ENCODE measurements around the gene FOXG1. TPM values are rescaled to one million over a fixed set of nuclear protein-coding genes. Genes with fewer than 3 reads are reported as not detected.

FOXG1 gene
- total RNA-seq, 1 experiment from 2014 or later: not detected

DNA sequence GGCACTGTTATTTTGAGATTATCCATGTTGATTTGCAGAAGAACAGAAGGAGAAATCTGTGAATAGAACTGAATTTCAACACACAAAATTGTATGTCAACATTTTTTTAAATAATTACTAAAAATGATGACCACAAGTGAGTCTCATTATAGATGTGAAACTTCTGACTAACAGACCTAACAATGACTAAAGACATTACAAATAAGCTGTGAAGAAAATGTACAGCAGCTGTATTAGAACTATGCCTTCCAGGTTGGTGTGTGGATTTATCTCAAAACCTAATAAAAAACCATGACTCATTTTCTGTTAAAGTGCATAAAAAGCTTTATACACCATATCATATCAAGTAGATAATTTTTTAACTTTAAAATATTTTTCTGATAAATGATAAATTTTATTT lies 22.5 kb upstream of the FOXG1 start:
- no peaks in the 10 kb centered on the region for H3K79me2 ChIP-seq (ENCODE audit: insufficient read depth, low read length)
- no peak overlapping the region for H3K4me3 ChIP-seq (replicated peaks in 1 of 2; ENCODE audit: low read depth in 1 of 2, low read length in 2 of 2)
- CTCF ChIA-PET: no interaction called here
- no peaks in the 10 kb centered on the region for H3K27me3 ChIP-seq (ENCODE audit: insufficient read depth, low read length)
- intact Hi-C loops (cut with micrococcal nuclease): no loop called here
- H3K9me3 ChIP-seq (ENCODE audit: control insufficient read depth in 1 of 2, insufficient read depth in 1 of 2, low read depth in 1 of 2, low read length in 2 of 2): peaks cover 3 to 6% of the 10 kb centered on the region in 2 experiments; a peak in 2 of 4 replicates
- H4K20me1 ChIP-seq (ENCODE audit: insufficient read depth): no peaks in the 10 kb centered on the region
- TF ChIP-seq, protein P1, sequence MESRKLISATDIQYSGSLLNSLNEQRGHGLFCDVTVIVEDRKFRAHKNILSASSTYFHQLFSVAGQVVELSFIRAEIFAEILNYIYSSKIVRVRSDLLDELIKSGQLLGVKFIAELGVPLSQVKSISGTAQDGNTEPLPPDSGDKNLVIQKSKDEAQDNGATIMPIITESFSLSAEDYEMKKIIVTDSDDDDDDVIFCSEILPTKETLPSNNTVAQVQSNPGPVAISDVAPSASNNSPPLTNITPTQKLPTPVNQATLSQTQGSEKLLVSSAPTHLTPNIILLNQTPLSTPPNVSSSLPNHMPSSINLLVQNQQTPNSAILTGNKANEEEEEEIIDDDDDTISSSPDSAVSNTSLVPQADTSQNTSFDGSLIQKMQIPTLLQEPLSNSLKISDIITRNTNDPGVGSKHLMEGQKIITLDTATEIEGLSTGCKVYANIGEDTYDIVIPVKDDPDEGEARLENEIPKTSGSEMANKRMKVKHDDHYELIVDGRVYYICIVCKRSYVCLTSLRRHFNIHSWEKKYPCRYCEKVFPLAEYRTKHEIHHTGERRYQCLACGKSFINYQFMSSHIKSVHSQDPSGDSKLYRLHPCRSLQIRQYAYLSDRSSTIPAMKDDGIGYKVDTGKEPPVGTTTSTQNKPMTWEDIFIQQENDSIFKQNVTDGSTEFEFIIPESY (IDR thresholded peaks at IDR 0.05; ENCODE audit: extremely low read depth, insufficient replicate concordance, low read length): no peak
- TF ChIP-seq RAD21 (IDR thresholded peaks at IDR 0.05; ENCODE audit: low read depth): no peak
- H2AFZ ChIP-seq (ENCODE audit: low read depth, low read length, poor library complexity, severe bottlenecking): no peak overlapping the region
- no peak overlapping the region for H3K27ac ChIP-seq (ENCODE audit: low read depth, low read length)
- RAD21 ChIA-PET (ENCODE audit: low non-redundant PET in 1 of 2, low total read pairs in 2 of 2, uncharacterized antibody in 2 of 2, unreplicated experiment in 2 of 2): no interaction called here
- H3K9ac ChIP-seq (ENCODE audit: low read length): no peak overlapping the region
- POLR2A ChIA-PET: no interaction called here
- DNase-seq (ENCODE audit: low read depth, low spot score) (no peak), ATAC-seq (no peak)
- H3K4me1 ChIP-seq (ENCODE audit: control insufficient read depth in 1 of 2, insufficient read depth in 2 of 2, low read length in 2 of 2): no peaks in the 10 kb centered on the region
- no peaks in the 10 kb centered on the region for H3K9me2 ChIP-seq (ENCODE audit: insufficient read depth)
- BruUV-seq (replicated peaks): no TSS peak
- no peaks in the 10 kb centered on the region for H3K36me3 ChIP-seq (ENCODE audit: control insufficient read depth in 1 of 2, insufficient read depth in 2 of 2, low read length in 2 of 2)
- no peak overlapping the region for H3K4me2 ChIP-seq (ENCODE audit: low read length)

DNA sequence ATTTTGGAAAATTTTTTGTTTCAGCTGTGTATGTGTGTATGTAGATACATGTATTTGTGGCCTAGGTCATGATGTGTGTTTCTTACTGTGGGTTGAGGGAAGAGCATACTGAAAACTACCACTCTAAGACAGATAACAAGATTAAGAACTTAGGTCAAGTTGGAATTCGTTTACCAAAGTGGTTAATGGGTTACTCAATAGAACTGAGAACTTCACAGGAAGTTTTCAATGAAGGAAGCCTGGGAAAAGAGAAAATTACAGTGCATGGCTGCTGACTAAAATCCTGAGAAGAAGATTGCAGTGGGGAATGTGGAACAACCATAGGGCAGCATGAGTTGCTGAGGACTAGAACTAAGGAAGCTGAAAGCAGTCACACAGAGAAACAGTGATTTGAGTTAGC lies 21.4 kb upstream of the FOXG1 start:
- ChIA-PET CTCF (no interaction called here), RAD21 (ENCODE audit: low non-redundant PET in 1 of 2, low total read pairs in 2 of 2, uncharacterized antibody in 2 of 2, unreplicated experiment in 2 of 2) (no interaction called here), POLR2A (no interaction called here)

More for the DNA sequence above, 21.4 kb upstream of the FOXG1 start:
- no peaks in the 10 kb centered on the region for H3K36me3 ChIP-seq (ENCODE audit: control insufficient read depth in 1 of 2, insufficient read depth in 2 of 2, low read length in 2 of 2)
- H2AFZ ChIP-seq (ENCODE audit: low read depth, low read length, poor library complexity, severe bottlenecking): no peak overlapping the region
- ATAC-seq (no peak), DNase-seq (ENCODE audit: low read depth, low spot score) (no peak)
- H3K4me3 ChIP-seq (replicated peaks in 1 of 2; ENCODE audit: low read depth in 1 of 2, low read length in 2 of 2): no peak overlapping the region
- BruUV-seq (replicated peaks): no TSS peak
- H3K4me2 ChIP-seq (ENCODE audit: low read length): no peak overlapping the region
- TF ChIP-seq, protein P1 (IDR thresholded peaks at IDR 0.05; ENCODE audit: extremely low read depth, insufficient replicate concordance, low read length): no peak
- TF ChIP-seq EZH2phosphoT487 (IDR thresholded peaks at IDR 0.05; ENCODE audit: borderline replicate concordance) (no peak), TCF7L2 (IDR thresholded peaks at IDR 0.05; ENCODE audit: borderline replicate concordance, extremely low read depth, insufficient read depth, insufficient read length) (no peak), SP1 (IDR thresholded peaks at IDR 0.05; ENCODE audit: low read depth) (no peak), RAD21 (IDR thresholded peaks at IDR 0.05; ENCODE audit: low read depth) (no peak), FOSL1 (IDR thresholded peaks at IDR 0.05; ENCODE audit: low read depth) (no peak), EZH2 (IDR thresholded peaks at IDR 0.05) (no peak), ELF1 (IDR thresholded peaks at IDR 0.05; ENCODE audit: borderline replicate concordance, low read depth) (no peak), CEBPB (IDR thresholded peaks at IDR 0.05; ENCODE audit: low read depth) (no peak), ZFX (IDR thresholded peaks at IDR 0.05) (no peak), ZNF274 (IDR thresholded peaks at IDR 0.05; ENCODE audit: low read depth, low read length) (no peak)
- intact Hi-C loops (cut with micrococcal nuclease): no loop called here
- H4K20me1 ChIP-seq (ENCODE audit: insufficient read depth): no peaks in the 10 kb centered on the region
- no peak overlapping the region for H3K27ac ChIP-seq (ENCODE audit: low read depth, low read length)
- peaks cover 3 to 6% of the 10 kb centered on the region in 2 experiments; a peak in 2 of 4 replicates for H3K9me3 ChIP-seq (ENCODE audit: control insufficient read depth in 1 of 2, insufficient read depth in 1 of 2, low read depth in 1 of 2, low read length in 2 of 2)
- H3K27me3 ChIP-seq (ENCODE audit: insufficient read depth, low read length): no peaks in the 10 kb centered on the region
- no peaks in the 10 kb centered on the region for H3K79me2 ChIP-seq (ENCODE audit: insufficient read depth, low read length)
- no peaks in the 10 kb centered on the region for H3K9me2 ChIP-seq (ENCODE audit: insufficient read depth)
- H3K4me1 ChIP-seq (ENCODE audit: control insufficient read depth in 1 of 2, insufficient read depth in 2 of 2, low read length in 2 of 2): no peaks in the 10 kb centered on the region
- H3K9ac ChIP-seq (ENCODE audit: low read length): no peak overlapping the region

All from HCT116 (cell line).